ENCODE results near the gene ITIH1.
"Not testable (repeated sequence)": the region's sequence is repeated elsewhere in the genome, so short reads cannot be mapped to it uniquely, and the experiment has no call there.

ITIH1 gene

GRCh38 chr3:52774901-52775864 lies 2.2 kb upstream of the ITIH1 start:
- no peak for DNase-seq

GRCh38 chr3:52775877-52776276 lies 1.5 kb upstream of the ITIH1 start:
- no peak for DNase-seq

- not testable (repeated sequence) for DNase-seq
Observed at GRCh38 chr3:52776486-52776885, 913 bp upstream of the ITIH1 start.

- no peak for DNase-seq
Observed at GRCh38 chr3:52777959-52778805, 783 bp downstream of the ITIH1 start.

GRCh38 chr3:52779011-52779836 lies 1.8 kb downstream of the ITIH1 start:
- DNase-seq, result no peak

GRCh38 chr3:52779837-52780585 lies 2.6 kb downstream of the ITIH1 start:
- DNase-seq, result no peak

- DNase-seq, result no peak
Observed at GRCh38 chr3:52781741-52782140, 4.3 kb downstream of the ITIH1 start.

- DNase-seq, result no peak
Observed at GRCh38 chr3:52782412-52783210, 5.2 kb downstream of the ITIH1 start.

- no peak for DNase-seq
Observed at GRCh38 chr3:52783211-52783555, 5.8 kb downstream of the ITIH1 start.

- no peak for DNase-seq
Observed at GRCh38 chr3:52784021-52784621, 6.7 kb downstream of the ITIH1 start.

- DNase-seq, result no peak
Observed at GRCh38 chr3:52784931-52785590, 7.7 kb downstream of the ITIH1 start.

- DNase-seq, result no peak
Observed at GRCh38 chr3:52786330-52787215, 9.2 kb downstream of the ITIH1 start.

- no peak for DNase-seq
Observed at GRCh38 chr3:52787246-52787645, 9.8 kb downstream of the ITIH1 start.

- DNase-seq, result no peak
Observed at GRCh38 chr3:52787672-52788625, 10.6 kb downstream of the ITIH1 start.

- DNase-seq, result no peak
Observed at GRCh38 chr3:52788890-52789745, 11.7 kb downstream of the ITIH1 start.

GRCh38 chr3:52789746-52790040 lies 12.3 kb downstream of the ITIH1 start:
- no peak for DNase-seq

- DNase-seq, result no peak
Observed at GRCh38 chr3:52790337-52790736, 12.9 kb downstream of the ITIH1 start.

Measured in activated effector memory CD4-positive, alpha-beta T cell treated with Interleukin-2 at 50 U/mL for 16 hours (primary cell).